HepG2 (cell line): ENCODE results near the gene TOMM22. TPM values are rescaled to one million over a fixed set of nuclear protein-coding genes. Genes with fewer than 3 reads are reported as not detected.

Experiments
- CENPX ChIP-seq: sonication (generic); formaldehyde crosslinking; IDR thresholded peaks from 2 replicates; pipeline ENCODE4 v1.9.0; 2021; ENCODE audit warnings: mild to moderate bottlenecking, missing genetic modification reagents, moderate library complexity
- CREM ChIP-seq, 2 experiments: sonication (generic) in 1 of 2; formaldehyde crosslinking in 1 of 2; IDR thresholded peaks; 2 replicates each; pipeline versions ENCODE4 v1.4.0 to v1.6.1; 2016 to 2020; ENCODE audit warnings: antibody characterized with exemption in 1 of 2, mild to moderate bottlenecking in 1 of 2, missing genetic modification reagents in 1 of 2
- ELF3 ChIP-seq: IDR thresholded peaks from 2 replicates; pipeline ENCODE4 v1.6.1; 2016; ENCODE audit warnings: missing genetic modification reagents, missing compliant biosample characterization
- FOXA1 ChIP-seq, 2 experiments: fragments of 450-650 bp in 1 of 2; sonication (generic) in 1 of 2; formaldehyde crosslinking in 1 of 2; IDR thresholded peaks; 2 replicates each; pipeline versions ENCODE4 v1.4.0 to v1.6.1; 2016 to 2020; ENCODE audit warnings: missing genetic modification reagents in 1 of 2
- KLF13 ChIP-seq: sonication (generic); formaldehyde crosslinking; IDR thresholded peaks from 2 replicates; pipeline ENCODE4 v1.4.0; 2020; ENCODE audit warnings: mild to moderate bottlenecking, missing genetic modification reagents
- PCBP1 ChIP-seq: fragments of 200-400 bp; formaldehyde crosslinking; IDR thresholded peaks from 2 replicates; pipeline ENCODE4 v1.6.1; 2017; ENCODE audit warnings: mild to moderate bottlenecking, low read depth, low read length, borderline replicate concordance
- PLRG1 ChIP-seq: fragments of 450-650 bp; conservative IDR thresholded peaks from 2 replicates; pipeline ENCODE4 v1.6.1; 2016
- PTBP1 ChIP-seq: fragments of 200-400 bp; formaldehyde crosslinking; IDR thresholded peaks from 2 replicates; pipeline ENCODE4 v1.6.1; 2018; ENCODE audit warnings: low read length, low read depth; ENCODE audit not compliant: poor library complexity, severe bottlenecking
- RFX5 ChIP-seq: IDR thresholded peaks from 2 replicates; pipeline ENCODE4 v1.6.1; 2011; ENCODE audit warnings: low read depth, low read length, improper control_type of control experiment
- SIN3A ChIP-seq: IDR thresholded peaks from 2 replicates; pipeline ENCODE4 v1.6.1; 2011; ENCODE audit warnings: low read depth, mild to moderate bottlenecking, control low read depth, low read length, borderline replicate concordance
- SMYD3 ChIP-seq: sonication (generic); formaldehyde crosslinking; IDR thresholded peaks from 2 replicates; pipeline ENCODE4 v1.8.1; 2023; ENCODE audit warnings: mild to moderate bottlenecking, missing genetic modification reagents
- ZFX ChIP-seq: sonication (generic); formaldehyde crosslinking; IDR thresholded peaks from 2 replicates; pipeline ENCODE4 v1.4.0; 2020; ENCODE audit warnings: mild to moderate bottlenecking, low read depth, missing genetic modification reagents, moderate library complexity
- ZNF121 ChIP-seq: sonication (generic); formaldehyde crosslinking; IDR thresholded peaks from 2 replicates; pipeline ENCODE4 v1.5.0; 2020; ENCODE audit warnings: mild to moderate bottlenecking, missing genetic modification reagents
- ZNF136 ChIP-seq: sonication (generic); formaldehyde crosslinking; IDR thresholded peaks from 2 replicates; pipeline ENCODE4 v1.8.1; 2022; ENCODE audit warnings: low read depth, mild to moderate bottlenecking, moderate library complexity, missing genetic modification reagents
- ZNF354B ChIP-seq: sonication (generic); formaldehyde crosslinking; IDR thresholded peaks from 2 replicates; pipeline ENCODE4 v1.8.0; 2022; ENCODE audit warnings: mild to moderate bottlenecking, missing genetic modification reagents
- ZNF549 ChIP-seq: sonication (generic); formaldehyde crosslinking; IDR thresholded peaks from 2 replicates; pipeline ENCODE4 v1.5.0; 2020; ENCODE audit warnings: missing genetic modification reagents
- ZNF558 ChIP-seq: sonication (generic); formaldehyde crosslinking; IDR thresholded peaks from 2 replicates; pipeline ENCODE4 v1.9.0; 2022; ENCODE audit warnings: mild to moderate bottlenecking, missing genetic modification reagents, borderline replicate concordance
- ZNF577 ChIP-seq: sonication (generic); formaldehyde crosslinking; IDR thresholded peaks from 2 replicates; pipeline ENCODE4 v1.4.0; 2020; ENCODE audit warnings: mild to moderate bottlenecking, low read depth, missing genetic modification reagents, borderline replicate concordance
- ZNF75D ChIP-seq: sonication (generic); formaldehyde crosslinking; IDR thresholded peaks from 2 replicates; pipeline ENCODE4 v1.8.1; 2023; ENCODE audit warnings: missing genetic modification reagents, mild to moderate bottlenecking, borderline replicate concordance
- polyA plus RNA-seq, 8 experiments: library from polyadenylated mRNA; depleted of rRNA in 3 of 8; stranded (reverse) in 7 of 8; unstranded in 1 of 8; fragments of >200 nt; fragmentation: Illumina TruSeq in 4 of 8; extraction: Trizol in 4 of 8; gene quantifications; 2 replicates each; pipeline versions ENCODE4 v1.2.1 to v1.2.3, GENCODE V29; 2011 to 2016; ENCODE audit warnings: low read depth in 4 of 8, missing spikeins in 1 of 8, mixed read lengths in 1 of 8; ENCODE audit not compliant: insufficient read depth in 1 of 8
- total RNA-seq, 5 experiments: library from RNA; depleted of rRNA; stranded (reverse); fragments of >200 nt; fragmentation: Illumina TruSeq; extraction: Trizol; gene quantifications; 2 replicates each; pipeline ENCODE4 v1.2.3, GENCODE V29; 2016; ENCODE audit warnings: low read depth in 1 of 5
- TF ChIP-seq, protein P1 (sequence below): sonication (generic); formaldehyde crosslinking; IDR thresholded peaks from 2 replicates; pipeline ENCODE4 v1.9.0; 2021; ENCODE audit warnings: missing genetic modification reagents, borderline replicate concordance
- TF ChIP-seq, protein P2 (sequence below): IDR thresholded peaks from 2 replicates; pipeline ENCODE4 v1.6.1; 2016; ENCODE audit warnings: missing genetic modification reagents, missing compliant biosample characterization
- TF ChIP-seq, protein P3 (sequence below): sonication (generic); formaldehyde crosslinking; IDR thresholded peaks from 2 replicates; pipeline ENCODE4 v1.4.0; 2020; ENCODE audit warnings: mild to moderate bottlenecking, missing genetic modification reagents, borderline replicate concordance

The TOMM22 gene
- total and polyA plus RNA-seq, 2 of the 13 experiments (the other 11 are each of a cell fraction or from before 2014, with no cell fraction given), result 46.9 to 118 TPM

DNA sequence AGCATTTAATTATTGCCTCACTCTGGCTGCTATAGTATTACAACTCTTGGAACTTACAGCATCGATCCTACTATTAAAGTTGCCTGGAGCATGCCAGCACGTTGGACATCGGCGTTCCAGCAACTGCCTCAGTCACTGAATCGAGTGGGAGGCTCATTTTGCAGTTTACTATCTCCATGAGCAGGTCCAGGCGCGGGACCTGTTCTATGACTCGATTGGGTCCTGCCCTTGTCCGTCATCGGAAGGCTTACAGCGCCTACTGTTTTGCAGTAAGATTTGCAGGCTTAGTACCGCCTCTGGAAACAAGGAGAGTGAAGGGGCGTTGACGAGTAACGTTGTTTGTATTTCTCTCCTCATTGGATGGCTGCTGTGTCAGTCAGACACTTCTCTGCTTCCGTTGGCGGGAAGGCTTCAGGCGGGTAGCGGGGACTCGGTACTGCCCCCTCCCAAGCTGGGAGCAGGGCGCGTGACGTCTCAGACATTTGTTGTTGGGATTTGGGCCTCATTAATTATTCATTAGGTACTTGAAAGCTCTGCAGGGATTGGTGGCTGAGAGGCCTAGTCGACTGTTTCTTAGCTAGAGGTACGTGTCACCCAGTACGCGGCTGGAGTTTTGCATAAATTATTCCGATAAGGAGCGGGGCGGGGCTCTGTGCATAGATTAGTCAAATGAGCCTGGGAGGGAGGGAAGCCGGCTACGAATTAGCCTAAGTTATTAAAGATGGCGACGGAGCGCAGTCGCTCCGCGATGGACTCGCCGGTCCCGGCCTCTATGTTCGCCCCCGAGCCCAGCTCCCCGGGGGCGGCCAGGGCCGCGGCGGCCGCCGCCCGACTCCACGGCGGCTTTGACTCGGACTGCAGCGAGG, 23.7 kb downstream of the TOMM22 start, which contains the start of gene GTPBP1 (continued):
- TF ChIP-seq ZNF136 (CRISPR knock-in tag), result 0 out of 2 replicates have a peak, but pooled peaks have one; percentile 41
- TF ChIP-seq SIN3A, result 0 out of 2 replicates have a peak, but pooled peaks have one; percentile 48
- TF ChIP-seq ELF3 (CRISPR knock-in tag), result peak; percentile 63
- TF ChIP-seq, protein P1, sequence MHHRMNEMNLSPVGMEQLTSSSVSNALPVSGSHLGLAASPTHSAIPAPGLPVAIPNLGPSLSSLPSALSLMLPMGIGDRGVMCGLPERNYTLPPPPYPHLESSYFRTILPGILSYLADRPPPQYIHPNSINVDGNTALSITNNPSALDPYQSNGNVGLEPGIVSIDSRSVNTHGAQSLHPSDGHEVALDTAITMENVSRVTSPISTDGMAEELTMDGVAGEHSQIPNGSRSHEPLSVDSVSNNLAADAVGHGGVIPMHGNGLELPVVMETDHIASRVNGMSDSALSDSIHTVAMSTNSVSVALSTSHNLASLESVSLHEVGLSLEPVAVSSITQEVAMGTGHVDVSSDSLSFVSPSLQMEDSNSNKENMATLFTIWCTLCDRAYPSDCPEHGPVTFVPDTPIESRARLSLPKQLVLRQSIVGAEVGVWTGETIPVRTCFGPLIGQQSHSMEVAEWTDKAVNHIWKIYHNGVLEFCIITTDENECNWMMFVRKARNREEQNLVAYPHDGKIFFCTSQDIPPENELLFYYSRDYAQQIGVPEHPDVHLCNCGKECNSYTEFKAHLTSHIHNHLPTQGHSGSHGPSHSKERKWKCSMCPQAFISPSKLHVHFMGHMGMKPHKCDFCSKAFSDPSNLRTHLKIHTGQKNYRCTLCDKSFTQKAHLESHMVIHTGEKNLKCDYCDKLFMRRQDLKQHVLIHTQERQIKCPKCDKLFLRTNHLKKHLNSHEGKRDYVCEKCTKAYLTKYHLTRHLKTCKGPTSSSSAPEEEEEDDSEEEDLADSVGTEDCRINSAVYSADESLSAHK (CRISPR knock-in tag), result no peak
- TF ChIP-seq KLF13, result no peak
- TF ChIP-seq ZNF549 (CRISPR knock-in tag), result no peak
- no peak for TF ChIP-seq CENPX
- no peak for TF ChIP-seq PLRG1
- no peak for TF ChIP-seq ZNF75D
- TF ChIP-seq PCBP1, result no peak
- TF ChIP-seq RFX5, result peak; percentile 90
- no peak for TF ChIP-seq FOXA1 (IDR thresholded peaks at IDR 0.05)
- TF ChIP-seq FOXA1 (CRISPR knock-in tag; IDR thresholded peaks at IDR 0.05), result no peak
- TF ChIP-seq CREM (IDR thresholded peaks at IDR 0.05), result peak; percentile 92
- peak; percentile 36; the same call in 1 of the 2 replicates for TF ChIP-seq CREM (CRISPR knock-in tag; IDR thresholded peaks at IDR 0.05)
- no peak for TF ChIP-seq PTBP1
- TF ChIP-seq ZNF354B (CRISPR knock-in tag), result no peak
- no peak for TF ChIP-seq SMYD3
- TF ChIP-seq ZNF577 (CRISPR knock-in tag), result no peak
- TF ChIP-seq ZNF121 (CRISPR knock-in tag), result no peak
- peak; percentile 84 for TF ChIP-seq ZFX
- TF ChIP-seq ZNF558, result no peak
- TF ChIP-seq, protein P2, sequence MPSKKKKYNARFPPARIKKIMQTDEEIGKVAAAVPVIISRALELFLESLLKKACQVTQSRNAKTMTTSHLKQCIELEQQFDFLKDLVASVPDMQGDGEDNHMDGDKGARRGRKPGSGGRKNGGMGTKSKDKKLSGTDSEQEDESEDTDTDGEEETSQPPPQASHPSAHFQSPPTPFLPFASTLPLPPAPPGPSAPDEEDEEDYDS, result peak; percentile 94
- TF ChIP-seq, protein P3, sequence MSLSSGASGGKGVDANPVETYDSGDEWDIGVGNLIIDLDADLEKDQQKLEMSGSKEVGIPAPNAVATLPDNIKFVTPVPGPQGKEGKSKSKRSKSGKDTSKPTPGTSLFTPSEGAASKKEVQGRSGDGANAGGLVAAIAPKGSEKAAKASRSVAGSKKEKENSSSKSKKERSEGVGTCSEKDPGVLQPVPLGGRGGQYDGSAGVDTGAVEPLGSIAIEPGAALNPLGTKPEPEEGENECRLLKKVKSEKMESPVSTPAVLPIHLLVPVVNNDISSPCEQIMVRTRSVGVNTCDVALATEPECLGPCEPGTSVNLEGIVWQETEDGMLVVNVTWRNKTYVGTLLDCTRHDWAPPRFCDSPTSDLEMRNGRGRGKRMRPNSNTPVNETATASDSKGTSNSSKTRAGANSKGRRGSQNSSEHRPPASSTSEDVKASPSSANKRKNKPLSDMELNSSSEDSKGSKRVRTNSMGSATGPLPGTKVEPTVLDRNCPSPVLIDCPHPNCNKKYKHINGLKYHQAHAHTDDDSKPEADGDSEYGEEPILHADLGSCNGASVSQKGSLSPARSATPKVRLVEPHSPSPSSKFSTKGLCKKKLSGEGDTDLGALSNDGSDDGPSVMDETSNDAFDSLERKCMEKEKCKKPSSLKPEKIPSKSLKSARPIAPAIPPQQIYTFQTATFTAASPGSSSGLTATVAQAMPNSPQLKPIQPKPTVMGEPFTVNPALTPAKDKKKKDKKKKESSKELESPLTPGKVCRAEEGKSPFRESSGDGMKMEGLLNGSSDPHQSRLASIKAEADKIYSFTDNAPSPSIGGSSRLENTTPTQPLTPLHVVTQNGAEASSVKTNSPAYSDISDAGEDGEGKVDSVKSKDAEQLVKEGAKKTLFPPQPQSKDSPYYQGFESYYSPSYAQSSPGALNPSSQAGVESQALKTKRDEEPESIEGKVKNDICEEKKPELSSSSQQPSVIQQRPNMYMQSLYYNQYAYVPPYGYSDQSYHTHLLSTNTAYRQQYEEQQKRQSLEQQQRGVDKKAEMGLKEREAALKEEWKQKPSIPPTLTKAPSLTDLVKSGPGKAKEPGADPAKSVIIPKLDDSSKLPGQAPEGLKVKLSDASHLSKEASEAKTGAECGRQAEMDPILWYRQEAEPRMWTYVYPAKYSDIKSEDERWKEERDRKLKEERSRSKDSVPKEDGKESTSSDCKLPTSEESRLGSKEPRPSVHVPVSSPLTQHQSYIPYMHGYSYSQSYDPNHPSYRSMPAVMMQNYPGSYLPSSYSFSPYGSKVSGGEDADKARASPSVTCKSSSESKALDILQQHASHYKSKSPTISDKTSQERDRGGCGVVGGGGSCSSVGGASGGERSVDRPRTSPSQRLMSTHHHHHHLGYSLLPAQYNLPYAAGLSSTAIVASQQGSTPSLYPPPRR, result no peak
